Endothelial cell of umbilical vein (primary cell): ENCODE measurements around the gene MROH2A. TPM values are rescaled to one million over a fixed set of nuclear protein-coding genes. Genes with fewer than 3 reads are reported as not detected.

Experiments used
- BruUV-seq: library from RNA; stranded (reverse); fragments of 400-500 nt; replicated peaks from 2 replicates; lab custom pipeline; 2021; lab: Mats Ljungman, UMichigan
- CTCF ChIA-PET: fragments of 300-600, 350-600 bp; sonication (Branson Sonifier 250); formaldehyde crosslinking; loops from one replicate; lab custom pipeline; 2021; ENCODE audit warnings: antibody characterized with exemption, inconsistent platforms; lab: Charles Lee
- POLR2A ChIA-PET: fragments of 300-600, 350-600 bp; sonication (Branson Sonifier 250); formaldehyde crosslinking; loops from one replicate; lab custom pipeline; 2021; ENCODE audit warnings: antibody characterized with exemption, inconsistent platforms; lab: Charles Lee
- DNase-seq: peaks from one replicate; pipeline ENCODE4 v3.0.0-alpha.2; 2011; ENCODE audit warnings: low read depth, low spot score
- FAIRE-seq: peaks from 2 replicates; lab custom pipeline; 2011; peaks lifted over from hg19 to GRCh38; lab: Jason Lieb, UNC
- H2AFZ ChIP-seq: 2 replicates; pipeline ENCODE4 v1.6.0; 2012; ENCODE audit warnings: low read depth, low read length, control low read depth, inconsistent platforms
- H3K27ac ChIP-seq: 2 replicates; pipeline ENCODE4 v1.5.1; 2011; ENCODE audit warnings: low read depth, mild to moderate bottlenecking, control low read depth, low read length, moderate library complexity; ENCODE audit not compliant: insufficient read depth
- H3K27me3 ChIP-seq, 2 experiments: 2 replicates each; pipeline versions ENCODE4 v1.6.0 to v1.6.1; 2011; ENCODE audit warnings: low read length in 2 of 2, mixed read lengths in 1 of 2; ENCODE audit not compliant: control insufficient read depth in 2 of 2, insufficient read depth in 2 of 2
- H3K36me3 ChIP-seq, 2 experiments: 2 replicates in 1 of 2; 3 replicates in 1 of 2; pipeline ENCODE4 v1.5.1; 2011; ENCODE audit warnings: low read length in 2 of 2, mild to moderate bottlenecking in 1 of 2, moderate library complexity in 1 of 2; ENCODE audit not compliant: control insufficient read depth in 2 of 2, insufficient read depth in 2 of 2; ENCODE audit errors: extremely low read depth in 1 of 2
- H3K4me1 ChIP-seq: 3 replicates; pipeline ENCODE4 v1.5.1; 2011; ENCODE audit warnings: mild to moderate bottlenecking, low read length; ENCODE audit not compliant: control insufficient read depth, insufficient read depth; ENCODE audit errors: extremely low read depth
- H3K4me2 ChIP-seq: 2 replicates; pipeline ENCODE4 v1.6.1; 2011; ENCODE audit warnings: low read length, control low read depth, mixed read lengths; ENCODE audit not compliant: insufficient read depth
- H3K4me3 ChIP-seq, 3 experiments: fragments of 200-600 bp in 1 of 3; sonication (generic), shearing (Covaris generic) in 1 of 3; replicated peaks in 1 of 3; 2 replicates each; pipeline ENCODE4 v1.5.1; 2011 to 2016; ENCODE audit warnings: control low read depth in 3 of 3, low read length in 3 of 3, mild to moderate bottlenecking in 2 of 3, inconsistent platforms in 1 of 3, low read depth in 1 of 3, moderate library complexity in 1 of 3; ENCODE audit not compliant: insufficient read depth in 1 of 3
- H3K79me2 ChIP-seq: 2 replicates; pipeline ENCODE4 v1.6.0; 2012; ENCODE audit warnings: low read length, inconsistent platforms; ENCODE audit not compliant: control insufficient read depth, insufficient read depth
- H3K9ac ChIP-seq: replicated peaks from 2 replicates; pipeline ENCODE3; 2011; ENCODE audit warnings: low read length, control low read depth; ENCODE audit not compliant: insufficient read depth; ENCODE audit errors: extremely low read depth
- H3K9me1 ChIP-seq: replicated peaks from 3 replicates; pipeline ENCODE4 v1.6.0; 2011; ENCODE audit warnings: mild to moderate bottlenecking, low read length; ENCODE audit not compliant: control insufficient read depth, insufficient read depth; ENCODE audit errors: extremely low read depth
- H3K9me3 ChIP-seq: replicated peaks from 2 replicates; pipeline ENCODE4 v1.5.1; 2012; ENCODE audit warnings: low read length, inconsistent platforms; ENCODE audit not compliant: control insufficient read depth, insufficient read depth
- H4K20me1 ChIP-seq: replicated peaks from 2 replicates; pipeline ENCODE3; 2011; ENCODE audit warnings: mild to moderate bottlenecking, low read length; ENCODE audit not compliant: control insufficient read depth, insufficient read depth; ENCODE audit errors: extremely low read depth
- EZH2 ChIP-seq: IDR thresholded peaks from 2 replicates; pipeline ENCODE4 v1.6.1; 2012; ENCODE audit warnings: borderline replicate concordance, low read depth, mild to moderate bottlenecking, moderate library complexity, low read length, inconsistent platforms; ENCODE audit not compliant: severe bottlenecking
- FOS ChIP-seq: IDR thresholded peaks from 2 replicates; pipeline ENCODE4 v1.6.1; 2011; ENCODE audit warnings: mild to moderate bottlenecking, low read length, moderate library complexity, borderline replicate concordance; ENCODE audit not compliant: insufficient read depth
- GATA2 ChIP-seq: IDR thresholded peaks from 2 replicates; pipeline ENCODE4 v1.7.0; 2011; ENCODE audit warnings: low read depth, mild to moderate bottlenecking, moderate library complexity, mixed read lengths, low read length; ENCODE audit not compliant: insufficient read length, insufficient read depth
- JUN ChIP-seq: IDR thresholded peaks from 2 replicates; pipeline ENCODE4 v1.6.1; 2011; ENCODE audit warnings: borderline replicate concordance, low read depth; ENCODE audit not compliant: insufficient read length, insufficient read depth
- MYC ChIP-seq: IDR thresholded peaks from one replicate; pipeline ENCODE4 v1.6.1; 2011; ENCODE audit warnings: mild to moderate bottlenecking, low read depth, low read length
- POLR2A ChIP-seq: IDR thresholded peaks from 2 replicates; pipeline ENCODE4 v1.6.1; 2012; ENCODE audit warnings: low read depth, mild to moderate bottlenecking, control low read depth, low read length
- POLR2AphosphoS5 ChIP-seq: IDR thresholded peaks from 2 replicates; pipeline ENCODE4 v1.6.1; 2012; ENCODE audit warnings: low read depth, mild to moderate bottlenecking, control low read depth, low read length, moderate library complexity; ENCODE audit not compliant: insufficient read depth
- dilution Hi-C: fragments of 300-500 bp; cut with MboI; formaldehyde crosslinking; loops from one replicate; pipeline ENCODE4 v1.15.0; 2019; ENCODE audit warnings: low sequenced_read_pairs; ENCODE audit not compliant: extremely low pct_ligation_motif_present
- intact Hi-C: fragments of 100-400 bp; cut with micrococcal nuclease; formaldehyde crosslinking; loops from one replicate; pipeline ENCODE4 v1.10.0; 2022
- polyA plus RNA-seq, 4 experiments: library from polyadenylated mRNA; depleted of rRNA in 3 of 4; stranded (reverse) in 3 of 4; unstranded in 1 of 4; fragments of >200 nt; gene quantifications; 2 replicates each; pipeline versions ENCODE4 v1.2.1 to v1.2.3, GENCODE V29; 2011 to 2012; ENCODE audit warnings: missing spikeins in 1 of 4
- total RNA-seq: library from RNA; stranded (reverse); gene quantifications from 2 replicates; pipeline ENCODE4 v1.2.3, GENCODE V29; 2021
- TF ChIP-seq, protein P1 (sequence below): IDR thresholded peaks from 2 replicates; pipeline ENCODE4 v1.6.1; 2011; ENCODE audit not compliant: insufficient read depth, insufficient read length
- TF ChIP-seq, protein P2 (sequence below), 2 donors: IDR thresholded peaks; 1 replicate in 1 of 2; 2 replicates in 1 of 2; pipeline ENCODE4 v1.5.1; 2011; ENCODE audit warnings: low read length in 2 of 2, mild to moderate bottlenecking in 2 of 2, moderate library complexity in 2 of 2, control low read depth in 1 of 2, inconsistent platforms in 1 of 2, low read depth in 1 of 2; ENCODE audit not compliant: insufficient read depth in 1 of 2; ENCODE audit errors: extremely low read depth in 1 of 2

Gene MROH2A
- total and polyA plus RNA-seq, 2 donors (not counting 3 experiments of a cell fraction or from before 2014, with no cell fraction given), result not detected

DNA sequence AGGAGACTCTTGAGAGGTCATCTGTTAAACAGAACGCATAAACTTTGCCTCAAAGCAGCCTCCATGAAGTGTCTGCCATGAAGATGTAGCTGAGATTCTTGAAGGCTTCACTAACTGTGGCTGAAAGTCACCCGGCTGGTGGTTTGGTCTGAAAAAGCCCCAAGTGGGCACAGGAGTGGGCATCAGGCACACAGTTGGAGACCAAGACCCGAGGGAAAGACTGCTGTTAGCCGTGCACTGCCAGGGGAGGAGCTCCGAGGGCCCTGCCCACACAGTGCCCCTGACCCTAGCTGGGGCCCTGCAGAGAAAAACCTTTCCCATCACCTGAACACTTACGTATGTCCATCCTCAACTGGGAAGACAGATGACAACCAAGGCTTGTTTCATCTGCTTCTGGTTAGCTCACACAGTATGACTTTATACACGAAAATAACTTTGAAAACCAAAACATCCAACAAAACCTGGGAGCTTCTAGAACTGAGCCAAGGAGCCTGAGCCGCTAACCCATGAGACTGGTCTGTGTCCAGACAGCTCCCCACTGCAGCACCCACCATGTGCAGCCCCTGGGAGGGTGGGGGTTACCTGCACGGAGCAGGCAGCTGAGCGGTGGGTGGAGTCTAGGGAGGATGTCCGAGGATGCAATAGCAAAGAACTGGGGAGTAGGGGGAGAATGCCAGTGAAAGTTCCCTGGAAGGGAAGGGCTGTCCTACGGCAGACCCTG, 60.8 kb downstream of the MROH2A start:
- no peak overlapping the region for H3K4me2 ChIP-seq
- no peak overlapping the region for H3K4me3 ChIP-seq
- no peak overlapping the region for H3K9ac ChIP-seq
- ChIA-PET CTCF (interaction anchor here (1.4 kb wide), 1 partner anchor 11 kb away, joined by 5 read pairs; no protein-coding TSS in a partner anchor), POLR2A (no interaction called here)
- no peak for TF ChIP-seq GATA2
- TF ChIP-seq EZH2, result no peak
- H3K79me2 ChIP-seq, result peaks cover 82% of the 10 kb centered on the region
- peaks cover 4 to 52% of the 10 kb centered on the region in 2 experiments for H3K36me3 ChIP-seq
- FAIRE-seq (no peak), DNase-seq (no peak)
- H2AFZ ChIP-seq, result no peak overlapping the region
- H3K4me1 ChIP-seq, result no peaks in the 10 kb centered on the region
- no peaks in the 10 kb centered on the region for H4K20me1 ChIP-seq
- H3K9me3 ChIP-seq, result no peaks in the 10 kb centered on the region
- H3K9me1 ChIP-seq, result no peaks in the 10 kb centered on the region
- no TSS peak for BruUV-seq
- intact Hi-C loops (loop anchor here (10.0 kb wide), 1 partner anchor 554 kb away; no protein-coding TSS in a partner anchor), dilution Hi-C loops (no loop called here)
- no peak overlapping the region for H3K27ac ChIP-seq
- H3K27me3 ChIP-seq, result no peaks in the 10 kb centered on the region

DNA sequence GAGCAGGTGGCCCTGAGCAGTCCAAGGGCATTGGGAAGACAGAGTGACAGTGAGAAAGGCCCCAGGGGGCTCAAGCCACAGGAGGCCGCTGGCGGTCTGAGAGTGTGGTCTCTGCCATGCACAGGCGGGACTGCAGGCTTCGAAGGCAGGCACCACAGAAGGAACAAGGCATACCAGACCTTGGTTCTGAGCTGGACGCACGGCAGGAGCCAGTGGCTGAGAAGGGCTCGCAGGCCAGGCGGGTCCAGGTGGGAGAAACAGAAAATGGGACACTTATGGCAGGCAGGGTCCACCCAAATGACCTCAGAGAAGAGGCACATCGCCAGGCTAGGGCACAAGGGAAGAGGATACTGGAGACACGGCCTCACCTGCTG, 61.3 kb downstream of the MROH2A start:
- Histone ChIP-seq H3K9me1 (no peaks in the 10 kb centered on the region), H3K27ac (no peak overlapping the region), H4K20me1 (no peaks in the 10 kb centered on the region), H3K79me2 (peaks cover 88% of the 10 kb centered on the region), H3K9ac (no peak overlapping the region), H3K4me3 (no peak overlapping the region), H3K4me1 (no peaks in the 10 kb centered on the region), H3K4me2 (no peak overlapping the region), H3K36me3 (peaks cover 6 to 57% of the 10 kb centered on the region in 2 experiments), H3K9me3 (no peaks in the 10 kb centered on the region), H3K27me3 (no peaks in the 10 kb centered on the region), H2AFZ (no peak overlapping the region)
- ChIA-PET POLR2A (no interaction called here), CTCF (no interaction called here)
- BruUV-seq, result no TSS peak
- TF ChIP-seq FOS, result no peak
- TF ChIP-seq, protein P1, sequence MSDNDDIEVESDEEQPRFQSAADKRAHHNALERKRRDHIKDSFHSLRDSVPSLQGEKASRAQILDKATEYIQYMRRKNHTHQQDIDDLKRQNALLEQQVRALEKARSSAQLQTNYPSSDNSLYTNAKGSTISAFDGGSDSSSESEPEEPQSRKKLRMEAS, result no peak
- TF ChIP-seq, protein P2, sequence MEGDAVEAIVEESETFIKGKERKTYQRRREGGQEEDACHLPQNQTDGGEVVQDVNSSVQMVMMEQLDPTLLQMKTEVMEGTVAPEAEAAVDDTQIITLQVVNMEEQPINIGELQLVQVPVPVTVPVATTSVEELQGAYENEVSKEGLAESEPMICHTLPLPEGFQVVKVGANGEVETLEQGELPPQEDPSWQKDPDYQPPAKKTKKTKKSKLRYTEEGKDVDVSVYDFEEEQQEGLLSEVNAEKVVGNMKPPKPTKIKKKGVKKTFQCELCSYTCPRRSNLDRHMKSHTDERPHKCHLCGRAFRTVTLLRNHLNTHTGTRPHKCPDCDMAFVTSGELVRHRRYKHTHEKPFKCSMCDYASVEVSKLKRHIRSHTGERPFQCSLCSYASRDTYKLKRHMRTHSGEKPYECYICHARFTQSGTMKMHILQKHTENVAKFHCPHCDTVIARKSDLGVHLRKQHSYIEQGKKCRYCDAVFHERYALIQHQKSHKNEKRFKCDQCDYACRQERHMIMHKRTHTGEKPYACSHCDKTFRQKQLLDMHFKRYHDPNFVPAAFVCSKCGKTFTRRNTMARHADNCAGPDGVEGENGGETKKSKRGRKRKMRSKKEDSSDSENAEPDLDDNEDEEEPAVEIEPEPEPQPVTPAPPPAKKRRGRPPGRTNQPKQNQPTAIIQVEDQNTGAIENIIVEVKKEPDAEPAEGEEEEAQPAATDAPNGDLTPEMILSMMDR (IDR thresholded peaks at IDR 0.05; ENCODE audit: extremely low read depth in 1 of 2, insufficient read depth in 1 of 2, low read depth in 1 of 2, low read length in 2 of 2), result no peak
- no peak for TF ChIP-seq POLR2AphosphoS5
- TF ChIP-seq EZH2, result no peak
- no peak for TF ChIP-seq JUN
- TF ChIP-seq POLR2A, result no peak
- no peak for TF ChIP-seq GATA2
- TF ChIP-seq MYC, result no peak
- dilution Hi-C loops (no loop called here), intact Hi-C loops (loop anchor here (10.0 kb wide), 1 partner anchor 555 kb away; no protein-coding TSS in a partner anchor)
- DNase-seq (no peak), FAIRE-seq (no peak)
